Subcutaneous adipose tissue (tissue), 4 donors: Measurements from ENCODE around the gene CTIF. TPM values are rescaled to one million over a fixed set of nuclear protein-coding genes. Genes with fewer than 3 reads are reported as not detected.

ENCODE experiments used
- CTCF ChIP-seq: fragments of 450-650 bp; IDR thresholded peaks from one replicate; pipeline ENCODE4 v1.5.1; 2016; ENCODE audit warnings: low read depth, mild to moderate bottlenecking, control low read depth, antibody characterized with exemption, moderate library complexity
- total RNA-seq, 4 donors: library from RNA; depleted of rRNA; stranded (reverse); fragments of >200 nt; gene quantifications; one replicate each; pipeline ENCODE4 v1.1.0, GENCODE V29; 2016

The CTIF gene
- total RNA-seq, 4 donors from 2014 or later: 41.0 to 195 (median 78.3) TPM

GRCh38 chr18:48884771-48885170 lies 345.9 kb downstream of the CTIF start:
- no peak for TF ChIP-seq CTCF

- no peak for TF ChIP-seq CTCF
Observed at GRCh38 chr18:48885266-48885923, 346.6 kb downstream of the CTIF start.

- no peak for TF ChIP-seq CTCF
Observed at GRCh38 chr18:48885924-48886400, 347.1 kb downstream of the CTIF start.

GRCh38 chr18:48886520-48887293 lies 347.9 kb downstream of the CTIF start:
- TF ChIP-seq CTCF: no peak

- TF ChIP-seq CTCF: no peak
Observed at GRCh38 chr18:48887294-48887904, 348.6 kb downstream of the CTIF start.

- TF ChIP-seq CTCF: no peak
Observed at GRCh38 chr18:48887905-48888772, 349.3 kb downstream of the CTIF start.

GRCh38 chr18:48888773-48889080 lies 349.9 kb downstream of the CTIF start:
- no peak for TF ChIP-seq CTCF
